ENCODE data around the gene HPSE.

GRCh38 chr4:83326546-83326945, 8.1 kb downstream of the HPSE start:
- TF ChIP-seq, protein P1, sequence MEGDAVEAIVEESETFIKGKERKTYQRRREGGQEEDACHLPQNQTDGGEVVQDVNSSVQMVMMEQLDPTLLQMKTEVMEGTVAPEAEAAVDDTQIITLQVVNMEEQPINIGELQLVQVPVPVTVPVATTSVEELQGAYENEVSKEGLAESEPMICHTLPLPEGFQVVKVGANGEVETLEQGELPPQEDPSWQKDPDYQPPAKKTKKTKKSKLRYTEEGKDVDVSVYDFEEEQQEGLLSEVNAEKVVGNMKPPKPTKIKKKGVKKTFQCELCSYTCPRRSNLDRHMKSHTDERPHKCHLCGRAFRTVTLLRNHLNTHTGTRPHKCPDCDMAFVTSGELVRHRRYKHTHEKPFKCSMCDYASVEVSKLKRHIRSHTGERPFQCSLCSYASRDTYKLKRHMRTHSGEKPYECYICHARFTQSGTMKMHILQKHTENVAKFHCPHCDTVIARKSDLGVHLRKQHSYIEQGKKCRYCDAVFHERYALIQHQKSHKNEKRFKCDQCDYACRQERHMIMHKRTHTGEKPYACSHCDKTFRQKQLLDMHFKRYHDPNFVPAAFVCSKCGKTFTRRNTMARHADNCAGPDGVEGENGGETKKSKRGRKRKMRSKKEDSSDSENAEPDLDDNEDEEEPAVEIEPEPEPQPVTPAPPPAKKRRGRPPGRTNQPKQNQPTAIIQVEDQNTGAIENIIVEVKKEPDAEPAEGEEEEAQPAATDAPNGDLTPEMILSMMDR (IDR thresholded peaks at IDR 0.05): no peak
- TF ChIP-seq EP300 (IDR thresholded peaks at IDR 0.05) (no peak), POLR2A (IDR thresholded peaks at IDR 0.05) (no peak)

All from tibial nerve (tissue), 4 donors.